GM19328 (cell line): Measurements from ENCODE around the gene ZNF784.
A peak's percentile ranks its signal among the peaks of the same experiment; 100 is the strongest.

Experiments
- ATAC-seq: cut with Tn5 transposase; IDR thresholded peaks from one replicate; pipeline ENCODE4 v1.9.1; 2021; ENCODE audit warnings: mild to moderate bottlenecking, moderate library complexity; ENCODE audit not compliant: unreplicated experiment

The ZNF784 gene

DNA sequence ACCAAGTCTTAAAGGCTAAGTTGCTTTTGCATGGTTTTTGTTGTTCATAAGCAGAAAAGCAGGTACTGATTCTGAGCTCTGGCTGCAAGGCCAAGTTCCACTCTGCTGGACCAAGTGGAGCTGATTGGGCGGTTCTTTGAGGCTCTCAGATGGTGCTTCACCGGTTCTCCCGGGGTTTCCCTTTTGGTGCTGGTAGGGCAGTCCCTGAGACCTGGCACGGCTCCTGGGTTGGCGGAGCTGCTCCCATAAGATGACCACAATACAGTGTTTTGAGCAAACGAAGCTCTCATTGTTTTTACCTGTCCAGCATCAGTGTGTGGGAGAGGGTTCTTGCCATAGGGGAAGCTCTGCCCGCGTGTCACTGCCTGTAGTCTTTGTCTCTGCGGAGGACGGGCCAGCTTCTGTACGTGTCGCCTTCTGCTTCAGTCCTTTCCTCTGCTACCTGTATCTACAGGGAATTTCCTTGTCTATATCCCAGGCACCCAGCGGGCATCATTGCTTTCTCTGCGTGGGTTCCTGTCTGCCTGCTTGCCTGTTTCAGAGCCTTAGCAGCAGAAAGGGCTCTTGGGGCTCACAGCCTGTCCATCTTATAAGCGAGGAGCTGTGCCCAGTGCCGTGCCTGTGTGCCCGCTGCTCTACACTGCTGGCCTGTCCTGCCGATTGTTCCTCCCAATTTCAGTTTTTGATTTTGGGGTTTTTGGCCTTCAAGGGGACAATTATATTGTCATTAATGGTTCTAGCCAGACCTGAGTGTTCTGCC, 32.8 kb upstream of the ZNF784 start:
- no peak for ATAC-seq

DNA sequence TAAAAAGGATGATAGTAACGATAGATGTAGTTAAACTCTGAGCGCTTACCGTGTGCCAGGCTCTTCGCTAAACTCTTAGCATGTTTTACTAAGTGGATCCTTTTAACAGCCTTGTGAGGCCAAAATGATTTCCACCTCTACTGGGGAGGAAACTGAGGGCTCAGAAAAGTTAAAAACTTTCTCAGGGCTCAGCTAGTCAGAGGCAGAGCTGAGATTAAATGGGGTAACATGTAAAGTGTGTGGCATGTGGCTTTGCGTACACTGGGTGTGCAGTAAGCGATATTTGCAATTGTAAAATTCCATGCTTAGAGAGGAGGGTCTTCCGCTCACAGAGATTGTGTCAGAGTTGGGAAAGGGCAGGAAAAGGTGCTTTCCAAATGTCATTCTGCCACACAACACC, 32.2 kb upstream of the ZNF784 start:
- ATAC-seq, result no peak

DNA sequence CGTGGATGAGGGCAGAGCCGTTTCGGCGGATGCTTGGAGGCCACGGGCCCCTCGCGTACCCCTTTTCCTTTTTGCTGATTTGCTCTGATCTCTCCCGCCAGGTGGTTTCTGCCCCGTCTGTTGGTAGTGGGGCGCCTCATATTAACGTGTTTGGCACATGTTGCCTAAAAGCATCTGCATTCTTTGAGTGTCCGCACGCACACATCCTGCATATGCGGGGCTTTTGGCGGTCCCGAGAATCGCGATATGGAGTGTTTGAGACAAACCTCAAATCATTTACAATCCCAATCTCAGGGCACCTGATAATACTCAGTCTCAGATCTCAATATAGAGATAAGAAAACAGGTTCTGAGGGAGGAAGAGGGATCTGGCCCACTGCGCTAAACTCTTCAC, 31.3 kb upstream of the ZNF784 start:
- no peak for ATAC-seq

DNA sequence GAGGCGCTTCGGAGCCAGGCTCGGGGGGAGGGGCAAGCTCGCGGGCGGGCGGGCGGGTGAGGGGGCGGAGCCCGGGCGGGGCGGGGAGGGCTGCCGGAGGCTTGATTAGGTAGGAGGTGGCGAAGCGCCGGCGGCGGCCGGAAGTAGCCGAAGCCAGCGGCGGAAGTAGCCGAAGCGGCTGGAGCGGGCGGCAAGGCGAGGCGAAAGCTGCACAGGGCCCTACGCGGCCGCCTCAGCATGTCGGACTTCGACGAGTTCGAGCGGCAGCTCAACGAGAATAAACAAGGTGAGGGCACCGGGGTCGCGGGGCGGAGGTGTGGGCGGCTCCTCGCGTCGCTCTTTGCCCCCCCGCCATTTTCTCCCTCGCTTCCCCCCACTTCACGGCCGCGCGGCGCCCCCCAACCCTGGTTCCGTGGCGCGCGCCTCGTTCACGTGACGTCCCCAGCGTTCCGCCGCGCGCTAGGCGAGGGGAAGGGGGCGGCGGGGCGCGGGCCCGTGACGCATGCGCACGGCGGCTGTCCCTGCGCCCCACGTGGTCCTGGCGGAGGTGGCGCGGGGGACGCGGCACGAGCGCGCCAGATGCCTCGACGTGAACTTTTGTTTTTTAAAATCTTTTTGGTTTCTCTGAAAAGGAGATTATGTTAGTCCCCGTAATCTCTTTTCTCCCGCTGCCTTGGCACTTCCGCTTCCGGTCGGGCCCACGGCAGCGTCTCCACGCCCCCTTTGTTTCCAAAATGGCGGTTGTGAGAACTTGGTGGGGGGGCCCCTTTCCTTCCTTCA, 30.7 kb upstream of the ZNF784 start, which contains the start of gene U2AF2:
Gene U2AF2, plus strand, starts transcription at position 168 of the 780 bp plus-strand sequence. Its CDS starts 70 bp downstream, at position 238.
- peak; percentile 40 for ATAC-seq

DNA sequence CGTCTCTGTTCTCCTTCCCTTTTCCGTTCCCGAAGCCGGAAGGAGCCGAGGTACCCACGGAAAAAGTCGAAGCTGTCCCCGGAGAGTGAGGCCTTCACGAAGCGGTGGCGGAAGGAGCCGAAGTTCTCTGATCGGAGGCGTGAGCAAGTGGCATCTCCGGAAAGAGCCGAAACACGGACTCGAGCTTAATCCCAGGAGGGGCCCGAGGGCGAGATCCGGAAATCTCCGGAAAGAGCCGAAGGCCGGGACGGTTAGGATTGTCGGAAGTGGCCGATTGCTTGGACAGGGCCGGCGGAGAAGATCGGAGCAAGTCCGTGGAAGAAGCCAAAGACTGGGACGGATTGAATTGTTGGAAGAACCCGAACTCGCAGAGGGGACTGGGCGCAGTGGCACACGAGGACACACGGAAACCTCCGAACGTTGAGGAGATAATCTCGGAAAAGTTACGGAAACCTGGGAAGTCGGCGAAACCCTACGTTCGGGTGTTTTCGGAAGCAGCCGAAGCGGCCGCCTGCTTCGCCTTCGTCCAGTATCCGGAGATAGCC, 30.0 kb upstream of the ZNF784 start:
- ATAC-seq, result peak; percentile 44

DNA sequence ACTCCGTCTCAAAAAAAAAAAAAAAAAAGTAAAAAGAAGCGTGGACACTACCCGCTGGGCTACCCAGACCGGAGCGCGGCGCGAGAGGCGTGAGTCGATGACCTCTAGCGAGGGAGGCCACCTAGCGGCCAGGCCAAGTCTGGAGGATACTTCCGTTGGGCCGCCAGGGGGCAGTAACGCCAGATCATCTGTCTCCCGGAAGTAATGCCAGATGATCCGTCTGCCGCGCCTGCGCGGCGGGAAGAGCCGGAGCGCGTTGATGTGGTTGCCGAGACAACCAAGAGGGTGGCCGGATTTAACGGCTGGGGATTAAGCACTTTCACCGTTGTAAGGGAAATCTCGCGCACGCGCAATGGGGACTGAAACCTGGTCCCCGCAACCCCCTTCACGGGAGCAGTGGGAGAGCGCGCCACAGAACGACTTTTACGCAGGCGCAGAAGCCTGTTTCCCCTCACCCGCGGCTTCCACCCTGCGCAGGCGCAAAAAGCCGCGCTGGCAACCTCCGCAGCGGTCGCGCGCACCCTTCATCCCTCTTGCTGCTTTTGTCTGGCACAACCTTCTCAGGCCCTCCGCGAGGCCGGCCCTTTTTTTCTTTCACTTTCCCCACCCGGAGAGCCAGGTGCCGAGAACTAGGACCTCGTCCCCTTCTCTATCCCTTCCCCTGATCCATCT, 29.4 kb upstream of the ZNF784 start:
- peak; percentile 36 for ATAC-seq

DNA sequence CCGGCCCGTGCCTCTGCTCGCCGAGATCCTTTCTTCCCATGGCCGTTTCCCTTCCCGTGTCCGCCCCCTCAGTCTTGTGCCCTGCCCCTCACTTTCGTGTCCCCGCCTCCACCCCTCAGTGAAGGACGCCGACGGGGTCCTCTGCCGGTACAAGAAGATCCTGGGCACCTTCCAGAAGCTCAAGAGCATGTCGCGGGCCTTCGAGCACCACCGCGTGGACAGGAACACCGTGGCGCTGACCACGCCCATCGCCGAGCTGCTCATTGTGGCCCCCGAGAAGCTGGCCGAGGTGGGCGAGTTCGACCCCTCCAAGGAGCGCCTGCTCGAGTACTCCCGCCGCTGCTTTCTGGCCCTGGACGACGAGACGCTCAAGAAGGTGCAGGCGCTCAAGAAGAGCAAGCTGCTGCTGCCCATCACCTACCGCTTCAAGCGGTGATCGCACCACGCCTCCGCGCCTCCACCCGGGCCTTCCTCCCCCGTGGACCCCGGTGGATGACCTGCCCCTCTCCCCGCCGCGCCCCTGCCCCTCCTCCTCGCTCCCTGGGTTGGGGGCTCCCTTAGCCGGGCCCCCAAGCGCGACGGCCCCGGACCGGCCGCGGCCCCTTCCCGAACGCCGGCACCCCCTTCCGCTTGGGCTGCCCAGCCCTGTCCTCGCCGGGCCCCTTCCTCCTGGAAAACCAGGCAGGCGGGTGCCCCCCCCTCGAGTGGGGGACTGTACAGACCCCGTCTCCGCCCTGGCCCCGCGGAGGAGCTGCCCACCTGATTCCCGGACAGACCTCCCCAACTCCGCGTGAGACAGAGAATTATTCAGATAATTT, 28.2 kb upstream of the ZNF784 start:
- no peak for ATAC-seq

DNA sequence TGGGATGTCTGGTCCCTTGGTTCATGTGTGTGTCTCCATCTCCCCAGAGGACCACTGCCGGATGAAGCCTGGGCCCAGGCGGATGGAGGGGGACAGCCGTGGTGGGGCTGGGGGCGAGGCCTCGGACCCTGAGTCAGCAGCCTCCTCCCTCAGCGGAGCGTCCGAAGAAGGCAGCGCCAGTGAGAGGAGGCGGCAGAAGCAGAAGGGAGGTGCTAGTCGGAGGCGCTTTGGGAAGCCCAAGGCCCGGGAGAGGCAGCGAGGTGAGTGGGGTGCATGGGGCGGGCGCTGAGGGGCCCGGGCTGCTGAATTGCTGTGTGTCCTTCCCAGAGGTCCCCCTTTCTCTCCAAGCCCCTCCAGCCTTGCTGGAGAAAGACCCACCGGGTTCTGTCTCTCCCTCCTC, 26.9 kb upstream of the ZNF784 start:
- ATAC-seq, result no peak

DNA sequence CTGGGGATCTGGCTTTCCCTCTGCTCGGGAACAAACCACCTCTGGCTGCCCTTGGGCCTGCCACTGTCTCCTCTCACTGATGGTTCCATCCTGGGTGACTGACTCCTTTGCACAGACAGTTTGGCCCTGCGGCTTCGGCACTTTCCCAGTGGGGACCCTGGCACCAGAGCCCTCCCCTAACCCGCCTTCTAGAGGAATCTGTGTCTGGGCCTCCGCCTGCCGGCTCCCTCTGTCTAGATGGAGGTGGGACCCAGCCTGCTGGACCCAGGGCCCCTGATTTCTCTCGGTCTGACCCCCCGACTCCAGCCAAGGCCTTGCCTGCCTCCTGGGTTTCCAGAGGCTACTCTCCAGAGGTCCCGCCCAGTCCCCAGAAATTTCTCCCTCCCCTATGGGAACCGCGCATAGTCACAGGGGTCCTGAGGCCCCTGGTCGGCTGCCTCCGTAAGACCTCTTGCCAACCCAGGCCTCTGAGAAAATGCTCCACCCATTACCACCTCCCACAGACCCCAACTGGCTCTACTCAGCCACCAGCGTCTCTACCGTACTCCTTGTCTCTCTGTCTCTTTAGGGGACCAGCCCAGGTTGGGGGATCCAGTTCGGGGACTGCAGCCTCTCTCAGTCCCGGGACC, 26.4 kb upstream of the ZNF784 start:
- ATAC-seq, result no peak

DNA sequence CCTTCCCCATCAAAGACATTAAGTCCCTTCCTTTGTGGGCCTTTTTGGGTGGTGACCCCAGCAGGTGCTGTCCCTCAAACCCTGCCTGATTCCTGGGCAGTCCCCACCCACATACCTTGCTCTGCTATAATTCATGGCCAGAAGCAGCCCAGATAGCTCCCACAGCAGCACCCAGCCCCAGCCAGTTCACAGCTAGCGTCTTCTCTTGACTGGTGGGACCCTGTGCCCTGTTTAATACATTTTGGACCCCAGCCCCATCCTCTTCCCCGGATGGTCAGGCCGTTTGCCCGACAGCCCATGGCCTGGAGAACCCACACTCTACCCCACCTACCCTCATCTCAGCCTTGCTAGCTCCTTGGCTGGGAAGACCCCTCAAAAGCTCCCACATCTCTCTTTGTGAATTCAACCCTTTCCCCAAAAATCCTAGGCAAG, 25.8 kb upstream of the ZNF784 start:
- no peak for ATAC-seq

DNA sequence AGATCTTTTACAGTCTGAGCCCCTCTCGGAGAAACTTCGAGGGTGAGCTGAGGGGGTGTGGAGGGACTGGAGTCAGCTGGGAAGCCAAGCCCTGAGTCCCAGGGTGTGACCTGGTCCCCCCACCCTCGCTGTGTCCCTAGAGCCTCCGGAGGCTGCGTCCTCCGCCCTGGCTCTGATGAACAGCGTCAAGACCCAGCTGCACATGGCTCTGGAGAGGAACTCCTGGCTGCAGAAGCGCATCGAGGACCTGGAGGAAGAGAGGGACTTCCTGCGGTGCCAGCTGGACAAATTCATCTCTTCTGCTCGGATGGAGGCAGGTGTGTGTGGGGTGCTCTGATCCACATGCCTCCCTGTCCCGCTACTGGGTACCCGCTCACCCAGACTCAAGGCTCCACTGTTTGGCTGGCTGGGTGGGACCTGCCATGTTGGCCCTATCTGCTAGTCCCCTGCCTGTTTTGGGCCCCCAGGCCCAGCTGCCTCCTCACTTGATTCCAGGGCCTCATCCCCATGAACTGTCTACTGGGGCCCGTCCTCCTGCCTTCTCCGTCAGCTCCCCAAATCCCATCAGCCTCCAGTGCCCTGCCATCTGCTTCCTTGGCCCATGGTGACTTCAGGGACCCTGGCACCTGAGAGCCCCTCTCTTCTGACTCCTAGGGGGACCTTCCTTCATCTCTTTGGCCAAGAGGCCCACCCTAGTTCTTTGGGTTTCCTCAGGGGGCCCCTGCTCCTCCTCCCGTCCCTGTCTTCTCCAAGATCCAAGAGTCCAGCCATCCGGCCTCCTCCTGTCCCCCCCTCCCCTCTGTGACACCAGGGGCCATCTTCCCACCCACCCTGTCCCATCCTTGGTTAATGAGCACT, 25.1 kb upstream of the ZNF784 start:
- no peak for ATAC-seq

DNA sequence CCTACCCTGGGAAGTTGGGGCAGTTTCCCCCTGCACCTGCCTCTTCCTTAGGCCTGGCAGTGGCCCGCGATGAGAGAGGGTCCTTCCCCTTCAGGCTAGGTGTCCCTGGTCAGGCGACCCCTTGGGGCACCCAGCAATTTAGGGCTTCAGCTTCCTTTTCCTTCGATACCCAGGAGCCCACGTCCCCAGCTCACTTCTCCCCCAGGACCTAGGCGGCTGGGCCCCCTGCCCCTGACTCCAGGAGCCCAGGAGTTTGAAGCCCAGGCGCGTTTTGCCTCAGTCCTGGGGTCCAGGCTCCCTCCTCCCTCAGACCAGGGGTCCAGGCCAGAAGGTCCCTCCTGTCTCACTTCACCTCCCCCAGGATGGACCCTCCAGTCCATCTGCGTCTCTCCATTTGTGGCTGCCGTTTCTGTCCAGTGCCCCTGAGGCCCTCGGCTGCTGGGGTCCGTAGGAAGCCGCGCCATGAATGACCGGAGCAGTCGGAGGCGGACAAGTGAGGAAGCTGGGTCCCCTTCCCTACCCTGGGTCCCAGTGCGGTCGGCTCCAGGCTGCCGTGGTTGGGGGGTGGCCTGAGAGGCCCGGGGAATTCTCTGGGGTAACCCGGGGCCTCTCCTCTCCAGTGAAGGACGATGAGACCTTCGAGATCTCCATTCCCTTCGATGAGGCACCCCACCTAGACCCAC, 24.4 kb upstream of the ZNF784 start:
- ATAC-seq, result no peak

DNA sequence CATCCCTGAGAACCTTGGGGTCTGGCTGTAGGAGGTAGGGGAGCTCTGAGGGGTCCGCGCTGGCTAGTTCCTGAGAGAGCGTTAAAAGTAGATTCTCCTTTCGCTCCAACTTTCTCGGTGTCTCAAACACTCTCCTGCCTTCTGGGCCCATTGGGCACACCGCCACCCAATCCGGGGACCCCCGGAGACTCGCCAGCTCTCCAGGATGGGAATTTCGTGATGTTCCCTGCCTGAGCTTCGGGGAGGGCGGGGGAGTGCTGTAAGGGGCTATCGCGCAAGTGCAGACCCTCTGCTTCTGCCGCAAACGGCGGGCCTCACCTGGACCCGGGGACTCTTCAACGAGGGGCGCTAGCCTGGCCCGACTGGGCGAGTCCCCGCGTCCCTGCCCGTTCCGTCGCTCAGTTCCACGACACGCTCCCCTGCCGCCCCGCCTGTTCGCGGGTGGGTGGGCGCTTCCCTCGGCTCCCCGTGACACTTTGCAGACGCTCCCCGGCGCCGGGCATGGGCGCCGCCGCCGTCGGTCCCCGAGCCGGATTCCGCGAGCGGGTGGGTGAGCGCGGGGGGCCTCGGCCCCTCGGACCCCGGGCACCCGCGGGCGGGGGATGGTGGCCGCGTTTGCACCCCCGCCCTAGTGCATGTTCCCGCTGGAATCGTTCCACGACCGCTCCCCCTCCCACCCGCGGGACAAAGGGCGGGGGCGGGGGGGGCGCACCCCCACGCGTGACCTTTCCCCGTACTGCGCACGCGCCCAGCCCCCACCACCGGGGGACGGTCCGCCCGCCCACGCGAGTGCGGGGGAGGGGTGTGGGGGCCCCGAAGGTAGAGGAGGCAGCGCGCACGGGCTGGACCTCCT, 23.6 kb upstream of the ZNF784 start, which contains the start of gene CCDC106:
Gene CCDC106, plus strand, starts transcription at position 481 of the 853 bp plus-strand sequence. CDS start 835 bp downstream, outside the sequence.
- ATAC-seq, result no peak

DNA sequence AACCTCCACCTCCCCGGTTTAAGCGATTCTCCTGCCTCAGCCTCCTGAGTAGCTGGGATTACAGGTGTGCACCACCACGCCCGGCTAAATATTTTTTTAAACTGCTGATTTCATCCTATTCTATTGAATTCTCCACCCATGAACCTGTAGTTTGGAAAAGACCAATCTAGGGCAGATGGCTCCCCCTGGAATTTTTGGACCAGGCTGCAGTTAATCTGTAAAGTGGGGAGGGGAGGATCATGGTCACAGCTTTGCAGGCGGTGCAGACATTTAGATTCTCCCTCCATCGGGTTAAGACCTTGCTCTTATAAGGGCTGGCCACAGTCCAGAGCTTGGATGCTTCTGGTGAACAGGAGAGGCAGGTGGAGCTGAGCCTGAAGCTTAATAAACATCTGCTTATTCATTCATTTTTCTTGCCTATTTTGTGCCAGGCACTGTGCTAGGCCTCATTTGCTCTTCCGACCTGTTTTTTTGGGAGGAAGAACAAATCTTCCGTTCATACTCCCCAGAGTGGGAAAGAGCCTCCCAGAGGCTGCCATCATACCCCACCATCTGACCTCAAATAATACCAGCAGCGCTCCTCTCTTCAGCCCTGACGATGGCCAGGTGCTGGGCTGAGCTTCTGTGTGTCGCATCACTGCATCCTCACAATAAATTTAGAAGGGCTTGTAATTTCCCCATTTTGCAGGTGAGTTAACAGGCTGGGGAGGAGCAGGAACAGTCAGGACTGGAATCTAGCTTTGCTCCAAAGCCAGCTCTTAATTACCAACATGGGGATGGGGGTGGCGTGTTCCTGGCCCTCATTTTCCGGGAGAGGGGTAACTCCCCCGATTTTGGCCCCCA, 22.7 kb upstream of the ZNF784 start:
- ATAC-seq, result no peak

DNA sequence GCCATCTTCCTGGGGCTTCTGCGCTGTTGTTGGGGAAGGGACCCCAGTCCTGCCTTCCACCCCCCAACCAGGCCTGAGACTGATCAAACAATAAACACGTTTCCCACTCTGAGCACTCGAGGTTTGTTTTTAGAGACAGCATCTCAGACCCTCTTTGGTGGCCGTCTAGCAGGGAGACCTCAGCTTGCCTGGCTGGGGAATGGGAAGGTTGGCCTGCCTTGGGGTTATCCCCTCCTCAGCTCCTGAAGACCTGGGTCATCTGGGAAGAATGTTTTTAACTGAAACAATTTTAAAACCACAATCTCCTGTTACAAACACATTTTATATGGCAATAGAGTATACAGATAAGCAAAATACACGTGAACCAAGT, 21.1 kb upstream of the ZNF784 start:
- no peak for ATAC-seq

DNA sequence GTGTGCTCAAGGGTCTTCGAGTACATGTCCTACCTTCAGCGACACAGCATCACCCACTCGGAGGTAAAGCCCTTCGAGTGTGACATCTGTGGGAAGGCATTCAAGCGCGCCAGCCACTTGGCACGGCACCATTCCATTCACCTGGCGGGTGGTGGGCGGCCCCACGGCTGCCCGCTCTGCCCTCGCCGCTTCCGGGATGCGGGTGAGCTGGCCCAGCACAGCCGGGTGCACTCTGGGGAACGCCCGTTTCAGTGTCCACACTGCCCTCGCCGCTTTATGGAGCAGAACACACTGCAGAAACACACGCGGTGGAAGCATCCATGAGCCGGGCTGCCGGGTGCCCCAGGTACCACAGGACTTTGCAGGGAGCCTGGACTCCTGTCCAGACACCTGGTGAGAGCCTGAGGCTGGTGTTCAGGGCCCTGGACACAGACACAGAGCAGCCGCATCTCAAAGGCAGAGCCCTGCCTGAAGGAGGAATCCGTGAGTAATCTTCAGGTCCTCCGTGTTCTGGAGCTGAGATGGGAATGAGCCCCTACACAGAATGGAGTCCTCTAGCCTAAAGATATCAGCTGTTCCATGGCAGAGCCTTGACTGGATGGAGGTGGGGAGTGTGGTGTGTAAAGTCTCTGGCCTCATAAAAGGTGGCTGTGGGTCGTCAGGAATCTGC, 20.6 kb upstream of the ZNF784 start:
- ATAC-seq, result no peak
